ENCODE data around the gene LRFN3. TPM values are rescaled to one million over a fixed set of nuclear protein-coding genes. Genes with fewer than 3 reads are reported as not detected.

Gene LRFN3
- total and polyA plus RNA-seq, 2 of the 4 experiments (the other 2 are of a cell fraction), result 0.36 to 4.8 TPM

- Histone ChIP-seq H3K23ac (ENCODE audit: low read depth, low read length) (no peak overlapping the region), H4K20me1 (ENCODE audit: insufficient read depth, low read length) (peaks cover 10% of the 10 kb centered on the region), H3K4me3 (ENCODE audit: insufficient read depth, low read depth, low read length) (no peak overlapping the region), H4K91ac (ENCODE audit: insufficient read depth, low read depth, low read length) (no peak overlapping the region), H3K56ac (ENCODE audit: extremely low read depth, insufficient read depth, low read length) (no peak overlapping the region), H3K79me1 (ENCODE audit: low read depth in 1 of 2, low read length in 2 of 2) (peaks cover 3% of the 10 kb centered on the region in 2 experiments; a peak in 3 of 4 replicates), H2BK120ac (ENCODE audit: low read depth, low read length) (no peak overlapping the region), H3K14ac (replicated peaks; ENCODE audit: low read depth, low read length) (no peak overlapping the region), H2AK9ac (replicated peaks; ENCODE audit: low read depth, low read length, poor library complexity) (no peak overlapping the region), H2BK20ac (ENCODE audit: low read depth, low read length) (no peak overlapping the region), H2BK15ac (ENCODE audit: low read depth, low read length) (no peak overlapping the region), H3K36me3 (ENCODE audit: control insufficient read depth, insufficient read depth, low read length) (peaks cover 10% of the 10 kb centered on the region; the same call in 1 of the 2 replicates), H4K8ac (ENCODE audit: low read depth in 2 of 2, low read length in 2 of 2) (no peak overlapping the region), H2AK5ac (ENCODE audit: low read depth, low read length) (no peak overlapping the region), H4K5ac (ENCODE audit: low read depth, low read length) (no peak overlapping the region), H3K27ac (ENCODE audit: insufficient read depth, low read length) (no peak overlapping the region), H3K27me3 (ENCODE audit: control insufficient read depth, insufficient read depth, low read length) (no peaks in the 10 kb centered on the region), H3K4ac (ENCODE audit: low read depth, low read length) (no peak overlapping the region), H3K9me3 (ENCODE audit: control insufficient read depth, insufficient read depth, low read length) (no peaks in the 10 kb centered on the region), H3K18ac (ENCODE audit: low read depth, low read length) (no peak overlapping the region), H3K4me1 (ENCODE audit: control insufficient read depth, insufficient read depth, low read length) (no peaks in the 10 kb centered on the region), H2AFZ (replicated peaks; ENCODE audit: low read length, poor library complexity) (no peak overlapping the region), H3K9ac (ENCODE audit: low read depth, low read length) (no peak overlapping the region), H2BK5ac (ENCODE audit: low read depth, low read length, poor library complexity, severe bottlenecking) (no peak overlapping the region), H3K9me1 (ENCODE audit: insufficient read depth, low read length) (peaks cover 5% of the 10 kb centered on the region), H3K4me2 (ENCODE audit: low read depth, low read length) (no peak overlapping the region)
- intact Hi-C loops (cut with micrococcal nuclease) (no loop called here), dilution Hi-C loops (cut with HindIII; ENCODE audit: low sequenced_read_pairs, unreplicated experiment) (no loop called here), in situ Hi-C loops (cut with MboI; ENCODE audit: low sequenced_read_pairs) (no loop called here)
- DNase-seq (no peak), ATAC-seq (ENCODE audit: low read depth) (no peak)
- 81% methylated on average over 6 of the region's 9 CpGs; no CpG with 5 or more reads in 1 of the 2 experiments for WGBS, 2 experiments (ENCODE audit: extremely low coverage in 2 of 2, insufficient read length in 1 of 2)
- BruUV-seq (replicated peaks), result no TSS peak
- POLR2A ChIA-PET (ENCODE audit: unreplicated experiment), result no interaction called here
- CTCF ChIA-PET, result no interaction called here
- TF ChIP-seq RFX5 (IDR thresholded peaks at IDR 0.05; ENCODE audit: low read depth, low read length), result no peak
- TF ChIP-seq ELK1 (IDR thresholded peaks at IDR 0.05; ENCODE audit: borderline replicate concordance, low read depth, low read length), result no peak
- no peak for TF ChIP-seq BHLHE40 (IDR thresholded peaks at IDR 0.05; ENCODE audit: low read depth, low read length)
- TF ChIP-seq MAFK (IDR thresholded peaks at IDR 0.05; ENCODE audit: low read depth, low read length), result no peak
- no peak for TF ChIP-seq USF2 (IDR thresholded peaks at IDR 0.05; ENCODE audit: low read depth, low read length)
- no peak for TF ChIP-seq MAZ (IDR thresholded peaks at IDR 0.05; ENCODE audit: borderline replicate concordance, low read depth, low read length)
- no peak for TF ChIP-seq FOS (IDR thresholded peaks at IDR 0.05; ENCODE audit: low read depth, low read length)
- TF ChIP-seq CEBPB (IDR thresholded peaks at IDR 0.05; ENCODE audit: low read depth, low read length), result no peak
- no peak for TF ChIP-seq NFE2L2 (IDR thresholded peaks at IDR 0.05; ENCODE audit: low read depth, low read length)
- no peak for TF ChIP-seq CHD1 (IDR thresholded peaks at IDR 0.05; ENCODE audit: low read depth, low read length)
- TF ChIP-seq MXI1 (IDR thresholded peaks at IDR 0.05; ENCODE audit: borderline replicate concordance, low read depth, low read length), result no peak
- no peak for TF ChIP-seq POLR2A (IDR thresholded peaks at IDR 0.05; ENCODE audit: low read depth, low read length)
These were observed 7.4 kb downstream of the LRFN3 start for GRCh38 chr19:35943321-35944301.
